ENCODE results near the gene KRTAP1-5.
"Not testable (repeated sequence)": the region's sequence is repeated elsewhere in the genome, so short reads cannot be mapped to it uniquely, and the experiment has no call there.

Gene KRTAP1-5, protein sequence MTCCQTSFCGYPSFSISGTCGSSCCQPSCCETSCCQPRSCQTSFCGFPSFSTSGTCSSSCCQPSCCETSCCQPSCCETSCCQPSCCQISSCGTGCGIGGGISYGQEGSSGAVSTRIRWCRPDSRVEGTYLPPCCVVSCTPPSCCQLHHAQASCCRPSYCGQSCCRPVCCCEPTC

GRCh38 chr17:41026715-41027471 lies at the start of gene KRTAP1-5:
KRTAP1-5 (minus strand) TSS chr17:41027208; CDS start chr17:41027155, 53 bp downstream.
- no peak for DNase-seq

GRCh38 chr17:41076788-41077187 lies 49.8 kb upstream of the KRTAP1-5 start:
- DNase-seq, result no peak

DNA sequence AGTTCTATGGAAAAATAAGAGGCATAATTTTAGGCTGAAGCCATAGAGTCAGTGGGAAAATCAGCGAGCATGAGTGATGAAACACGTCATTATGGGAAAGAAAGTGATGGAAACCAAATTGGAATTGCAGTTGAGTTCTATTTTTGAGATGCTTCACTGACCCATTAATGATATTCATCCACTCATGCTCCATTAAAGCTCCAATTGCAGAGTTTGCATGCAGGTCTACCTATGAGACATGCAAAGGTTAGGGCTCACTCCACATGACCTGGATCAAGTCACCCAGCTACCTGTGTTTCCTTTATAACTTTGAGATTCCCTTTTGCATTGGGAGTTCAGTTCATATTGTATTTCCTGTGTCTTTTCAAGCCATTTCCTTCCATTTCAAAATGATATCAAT lies 46.7 kb upstream of the KRTAP1-5 start:
- no peak for DNase-seq

- DNase-seq, result no peak
Measured at GRCh38 chr17:41071606-41072360, 44.8 kb upstream of the KRTAP1-5 start.

DNA sequence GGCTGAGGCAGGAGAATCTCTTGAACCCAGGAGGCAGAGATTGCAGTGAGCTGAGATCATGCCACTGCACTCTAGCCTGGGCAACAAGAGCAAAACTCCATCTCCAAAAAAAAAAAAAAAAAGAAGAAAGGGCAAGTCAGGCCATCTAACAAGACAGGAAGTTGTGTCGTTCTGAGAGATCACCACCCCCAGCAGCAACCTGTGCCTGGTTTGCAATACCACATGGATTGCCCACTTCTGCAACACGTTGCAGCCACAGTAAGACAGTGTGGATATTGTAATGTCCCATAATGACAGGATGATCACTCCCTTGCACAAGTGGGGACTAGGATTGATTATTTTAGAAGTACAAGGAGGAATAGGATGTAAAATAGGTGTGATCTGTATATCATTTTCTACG lies 42.0 kb upstream of the KRTAP1-5 start:
- DNase-seq, result peak; percentile 69

GRCh38 chr17:41067281-41067680 lies 40.3 kb upstream of the KRTAP1-5 start:
- DNase-seq, result no peak

- DNase-seq, result peak; percentile 86
Measured at GRCh38 chr17:41065829-41066624, 39.0 kb upstream of the KRTAP1-5 start, which contains the start of gene KRTAP2-4. KRTAP2-4 (minus strand) TSS chr17:41065879; CDS start chr17:41065845, 34 bp downstream.

DNA sequence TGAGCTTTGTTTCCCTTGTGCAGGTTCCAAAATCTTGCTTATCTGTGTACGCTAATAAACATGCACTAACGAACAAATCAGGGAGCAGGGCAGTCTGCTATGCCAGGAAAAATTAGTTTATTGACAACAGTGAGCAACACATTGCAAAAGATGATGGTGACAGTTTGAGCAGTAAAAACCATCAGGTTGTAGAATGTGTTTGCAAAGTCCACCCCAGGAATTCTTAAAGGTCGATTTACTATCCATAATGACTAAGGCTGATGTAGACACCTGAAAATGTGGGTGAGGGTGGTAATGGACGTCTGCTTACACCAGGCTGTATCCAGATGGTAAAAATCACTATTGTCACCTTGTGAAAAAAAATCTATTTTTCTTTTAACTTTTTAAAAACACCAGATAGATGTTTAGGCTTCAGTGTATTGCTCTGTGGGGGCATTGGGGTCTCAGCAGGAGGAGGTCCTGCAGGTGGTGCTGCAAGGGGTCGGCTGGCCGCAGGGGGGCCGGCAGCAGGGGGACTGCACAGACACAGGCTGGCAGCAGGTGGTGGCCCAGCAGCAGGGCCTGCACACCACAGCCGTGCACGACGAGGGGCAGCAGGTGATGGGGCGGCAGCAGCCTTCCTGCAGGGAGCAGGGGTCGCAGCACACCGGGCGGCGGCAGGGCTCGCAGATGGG lies 38.1 kb upstream of the KRTAP1-5 start:
- not testable (repeated sequence) for DNase-seq

- no peak for DNase-seq
Measured at GRCh38 chr17:41064301-41064700, 37.3 kb upstream of the KRTAP1-5 start.

GRCh38 chr17:41063449-41063848 lies 36.4 kb upstream of the KRTAP1-5 start:
- DNase-seq, result no peak

- no peak for DNase-seq
Measured at GRCh38 chr17:41061964-41062363, 35.0 kb upstream of the KRTAP1-5 start.

GRCh38 chr17:41060052-41060604 lies 33.1 kb upstream of the KRTAP1-5 start, which contains the start of gene KRTAP2-3:
KRTAP2-3 (minus strand) TSS chr17:41060114; CDS start chr17:41060050, 64 bp downstream.
- no peak for DNase-seq

- DNase-seq, result not testable (repeated sequence)
Measured at GRCh38 chr17:41059276-41060051, 32.5 kb upstream of the KRTAP1-5 start.

- DNase-seq, result no peak
Measured at GRCh38 chr17:41058741-41059140, 31.7 kb upstream of the KRTAP1-5 start.

DNA sequence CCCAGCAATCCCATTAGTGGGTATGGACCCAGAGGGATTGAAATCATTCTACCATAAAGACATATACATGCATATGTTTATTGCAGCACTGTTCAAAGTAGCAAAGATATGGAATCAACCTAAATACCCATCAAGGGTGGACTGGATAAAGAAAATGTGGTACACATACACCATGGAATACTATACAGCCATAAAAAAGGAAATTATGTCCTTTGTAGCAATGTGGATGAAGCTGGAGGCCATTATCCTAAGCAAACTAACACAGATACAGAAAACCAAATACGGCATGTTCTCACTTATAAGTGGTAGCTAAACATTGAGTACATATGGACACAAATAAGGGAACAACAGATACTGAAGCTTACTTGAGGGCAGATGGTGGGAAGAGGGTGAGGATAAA lies 30.5 kb upstream of the KRTAP1-5 start:
- no peak for DNase-seq

DNA sequence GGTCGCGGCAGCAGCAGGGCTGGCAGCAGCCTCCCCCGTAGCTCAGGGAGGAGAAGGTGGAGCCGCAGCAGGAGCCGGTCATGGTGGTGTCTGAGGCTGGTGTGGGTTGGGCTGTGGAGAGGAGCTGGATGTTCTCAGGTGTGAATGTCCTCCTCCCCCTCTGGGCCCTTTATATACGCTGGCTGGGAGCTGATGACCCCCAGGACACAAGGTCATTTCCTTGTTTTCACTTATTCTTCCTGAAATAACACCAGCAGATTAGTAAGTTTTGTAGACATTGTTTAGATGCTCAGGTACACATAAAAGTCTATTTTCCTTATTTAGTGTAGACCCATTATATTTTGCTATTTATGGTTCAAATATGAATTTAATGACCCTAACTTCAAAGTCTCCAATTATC lies 28.1 kb upstream of the KRTAP1-5 start, which contains the start of gene KRTAP2-2:
Gene KRTAP2-2, minus strand, starts transcription at position 101 of the 400 bp plus-strand sequence. Its CDS starts 19 bp downstream, at position 82.
- not testable (repeated sequence) for DNase-seq

DNA sequence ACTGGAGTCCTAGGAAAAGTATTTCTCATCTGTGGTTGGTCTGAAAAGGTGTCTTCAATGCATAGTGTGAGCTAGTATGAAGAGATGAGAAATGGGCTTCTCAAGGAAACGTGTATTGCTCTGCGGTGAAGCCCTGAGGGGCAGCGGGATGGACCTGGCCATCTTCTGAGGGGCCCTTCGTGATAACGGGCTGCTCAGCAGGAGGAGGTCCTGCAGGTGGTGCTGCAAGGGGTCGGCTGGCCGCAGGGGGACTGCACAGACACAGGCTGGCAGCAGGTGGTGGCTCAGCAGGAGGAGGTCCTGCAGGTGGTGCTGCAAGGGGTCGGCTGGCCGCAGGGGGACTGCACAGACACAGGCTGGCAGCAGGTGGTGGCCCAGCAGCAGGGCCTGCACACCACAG lies 27.5 kb upstream of the KRTAP1-5 start:
- not testable (repeated sequence) for DNase-seq

- no peak for DNase-seq
Measured at GRCh38 chr17:41054025-41054424, 27.0 kb upstream of the KRTAP1-5 start.

DNA sequence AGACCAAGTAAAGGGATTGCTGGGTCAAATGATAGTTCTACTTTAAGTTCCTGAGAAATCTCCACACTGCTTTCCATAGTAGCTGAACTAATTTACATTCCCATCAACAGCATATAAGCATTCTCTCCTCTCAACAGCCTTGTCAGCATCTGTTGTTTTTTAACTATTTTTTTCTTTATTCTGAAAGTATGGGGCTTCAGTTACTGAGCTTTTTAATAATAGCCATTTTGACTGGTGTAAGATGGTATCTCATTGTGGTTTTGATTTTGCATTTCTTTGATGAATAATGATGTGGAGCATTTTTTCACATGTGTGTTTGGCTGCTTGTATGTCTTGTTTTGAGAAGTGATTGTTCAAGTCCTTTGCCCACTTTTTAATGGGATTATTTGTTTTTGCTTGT lies 25.6 kb upstream of the KRTAP1-5 start:
- no peak for DNase-seq

DNA sequence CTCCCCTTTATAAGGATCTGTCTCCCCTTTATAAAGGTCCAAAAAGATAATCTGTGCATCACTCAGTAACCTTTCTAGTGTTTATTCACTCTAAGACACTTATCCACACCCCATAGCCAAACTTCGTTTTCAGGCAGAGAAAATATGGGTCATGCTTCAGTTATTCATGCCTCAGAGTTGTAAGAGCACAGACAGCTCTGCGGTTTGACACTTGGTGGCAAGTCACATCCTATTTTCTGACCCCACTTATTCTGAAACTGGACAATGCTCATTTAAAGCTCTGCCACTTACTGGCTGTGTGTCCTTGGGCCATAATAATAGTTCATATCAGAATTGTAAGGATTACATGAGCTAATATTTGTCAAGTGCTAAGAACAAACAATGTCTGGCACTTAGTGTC lies 22.1 kb upstream of the KRTAP1-5 start:
- peak; percentile 39 for DNase-seq

- DNase-seq, result no peak
Measured at GRCh38 chr17:41048441-41048840, 21.4 kb upstream of the KRTAP1-5 start.
